ENCODE results near the gene MOXD1.
A peak's percentile ranks its signal among the peaks of the same experiment; 100 is the strongest.
"Not testable (repeated sequence)": the region's sequence is repeated elsewhere in the genome, so short reads cannot be mapped to it uniquely, and the experiment has no call there.

Gene MOXD1

GRCh38 chr6:132316970-132317369 is 84.3 kb downstream of the MOXD1 start:
- DNase-seq (ENCODE audit: low spot score), result no peak
- TF ChIP-seq CTCF (IDR thresholded peaks at IDR 0.05; ENCODE audit: borderline replicate concordance, control extremely low read depth, extremely low read depth, insufficient read depth, missing control alignments), result no peak
- in situ Hi-C loops (cut with MboI; ENCODE audit: low sequenced_read_pairs, unreplicated experiment), result no loop called here

GRCh38 chr6:132314432-132314831 is 86.8 kb downstream of the MOXD1 start:
- no peak for TF ChIP-seq CTCF (IDR thresholded peaks at IDR 0.05; ENCODE audit: borderline replicate concordance, control extremely low read depth, extremely low read depth, insufficient read depth, missing control alignments)
- in situ Hi-C loops (cut with MboI; ENCODE audit: low sequenced_read_pairs, unreplicated experiment), result no loop called here
- DNase-seq (ENCODE audit: low spot score), result no peak

GRCh38 chr6:132310921-132311320 is 90.4 kb downstream of the MOXD1 start:
- TF ChIP-seq CTCF (IDR thresholded peaks at IDR 0.05; ENCODE audit: borderline replicate concordance, control extremely low read depth, extremely low read depth, insufficient read depth, missing control alignments), result no peak
- no peak for DNase-seq (ENCODE audit: low spot score)
- in situ Hi-C loops (cut with MboI; ENCODE audit: low sequenced_read_pairs, unreplicated experiment), result no loop called here

- in situ Hi-C loops (cut with MboI; ENCODE audit: low sequenced_read_pairs, unreplicated experiment); DNase-seq (ENCODE audit: low spot score): not testable (repeated sequence)
These were observed 91.1 kb downstream of the MOXD1 start for GRCh38 chr6:132310151-132310550.

- no peak for TF ChIP-seq CTCF (IDR thresholded peaks at IDR 0.05; ENCODE audit: borderline replicate concordance, control extremely low read depth, extremely low read depth, insufficient read depth, missing control alignments)
- DNase-seq (ENCODE audit: low spot score), result no peak
- in situ Hi-C loops (cut with MboI; ENCODE audit: low sequenced_read_pairs, unreplicated experiment), result loop anchor here (10.0 kb wide), 1 partner anchor 150 kb away; no protein-coding TSS in a partner anchor
These were observed 96.4 kb downstream of the MOXD1 start for GRCh38 chr6:132304891-132305305.

- TF ChIP-seq CTCF (IDR thresholded peaks at IDR 0.05; ENCODE audit: borderline replicate concordance, control extremely low read depth, extremely low read depth, insufficient read depth, missing control alignments), result peak; percentile 56
These were observed 100.8 kb downstream of the MOXD1 start for GRCh38 chr6:132300323-132300949.

GRCh38 chr6:132298344-132298949 is 102.8 kb downstream of the MOXD1 start:
- TF ChIP-seq CTCF (IDR thresholded peaks at IDR 0.05; ENCODE audit: borderline replicate concordance, control extremely low read depth, extremely low read depth, insufficient read depth, missing control alignments), result peak; percentile 62
- in situ Hi-C loops (cut with MboI; ENCODE audit: low sequenced_read_pairs, unreplicated experiment), result loop anchor here (25.0 kb wide), 1 partner anchor 464 kb away; the partner anchor contains the start of gene VNN2
- no peak for DNase-seq (ENCODE audit: low spot score)

More at GRCh38 chr6:132300323-132300949, 100.8 kb downstream of the MOXD1 start:
- in situ Hi-C loops (cut with MboI; ENCODE audit: low sequenced_read_pairs, unreplicated experiment), result loop anchor here (10.0 kb wide), 1 partner anchor 154 kb away; no protein-coding TSS in a partner anchor
- peak; percentile 24 for DNase-seq (ENCODE audit: low spot score)
